Endothelial cell (in vitro differentiated cells): ENCODE results near the gene TM4SF20. TPM values are rescaled to one million over a fixed set of nuclear protein-coding genes. Genes with fewer than 3 reads are reported as not detected.
"Not testable (repeated sequence)": the region's sequence is repeated elsewhere in the genome, so short reads cannot be mapped to it uniquely, and the experiment has no call there.

Experiments used
- DNase-seq: peaks from one replicate; pipeline ENCODE4 v3.0.0; 2021; ENCODE audit warnings: low spot score
- H3K27ac Mint-ChIP-seq: one replicate; pipeline ENCODE4 v1.8.0; 2021; ENCODE audit warnings: mixed read lengths, inconsistent platforms; ENCODE audit not compliant: unreplicated experiment
- H3K27me3 Mint-ChIP-seq: one replicate; pipeline ENCODE4 v1.8.0; 2021; ENCODE audit warnings: mild to moderate bottlenecking, moderate library complexity, mixed read lengths, inconsistent platforms; ENCODE audit not compliant: unreplicated experiment
- H3K36me3 Mint-ChIP-seq: one replicate; pipeline ENCODE4 v1.8.0; 2021; ENCODE audit warnings: mild to moderate bottlenecking, low read depth, mixed read lengths, inconsistent platforms; ENCODE audit not compliant: unreplicated experiment
- H3K4me1 Mint-ChIP-seq: one replicate; pipeline ENCODE4 v1.8.0; 2021; ENCODE audit warnings: mild to moderate bottlenecking, mixed read lengths, inconsistent platforms; ENCODE audit not compliant: unreplicated experiment
- H3K4me3 Mint-ChIP-seq: one replicate; pipeline ENCODE4 v1.8.0; 2021; ENCODE audit warnings: mild to moderate bottlenecking, mixed read lengths, inconsistent platforms; ENCODE audit not compliant: unreplicated experiment
- H3K9me3 Mint-ChIP-seq: one replicate; pipeline ENCODE4 v1.8.0; 2021; ENCODE audit warnings: mixed read lengths, inconsistent platforms; ENCODE audit not compliant: unreplicated experiment
- total RNA-seq: library from RNA; stranded (reverse); fragmentation: NEBNext Ultra II Directional; extraction: Animal tissue kit (Norgen Biotek cat#: 25700); gene quantifications from one replicate; pipeline ENCODE4 v1.2.1, GENCODE V29; 2021; ENCODE audit not compliant: unreplicated experiment
- TF ChIP-seq, protein P1 (sequence below): fragments of 200-600 bp; sonication (generic); IDR thresholded peaks from one replicate; pipeline ENCODE4 v1.5.0; 2021; ENCODE audit warnings: antibody characterized with exemption; ENCODE audit not compliant: unreplicated experiment

Gene TM4SF20
- total RNA-seq, 1 donor from 2014 or later = not detected

DNA sequence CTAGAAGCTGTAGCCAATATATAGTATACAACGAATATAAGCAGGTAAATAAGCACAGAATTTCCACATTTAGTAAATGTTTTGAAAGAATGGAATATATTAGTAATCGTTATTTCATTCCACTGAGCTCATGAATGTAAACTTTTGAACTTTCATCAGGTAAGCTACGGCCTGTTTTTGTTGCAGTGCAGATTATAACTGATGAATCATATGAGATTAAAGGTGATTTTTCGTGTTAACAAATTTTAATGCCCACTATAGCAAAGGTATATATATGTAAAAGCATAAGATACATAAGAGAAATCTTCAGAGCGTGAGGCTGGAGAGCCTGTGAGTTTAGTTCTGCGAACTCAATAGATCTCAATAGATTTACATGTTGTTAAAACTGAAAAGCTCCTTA, 7.5 kb upstream of the TM4SF20 start:
- no peaks in the 10 kb centered on the region for H3K36me3 Mint-ChIP-seq
- DNase-seq = no peak
- no peak overlapping the region for H3K4me3 Mint-ChIP-seq
- TF ChIP-seq, protein P1, sequence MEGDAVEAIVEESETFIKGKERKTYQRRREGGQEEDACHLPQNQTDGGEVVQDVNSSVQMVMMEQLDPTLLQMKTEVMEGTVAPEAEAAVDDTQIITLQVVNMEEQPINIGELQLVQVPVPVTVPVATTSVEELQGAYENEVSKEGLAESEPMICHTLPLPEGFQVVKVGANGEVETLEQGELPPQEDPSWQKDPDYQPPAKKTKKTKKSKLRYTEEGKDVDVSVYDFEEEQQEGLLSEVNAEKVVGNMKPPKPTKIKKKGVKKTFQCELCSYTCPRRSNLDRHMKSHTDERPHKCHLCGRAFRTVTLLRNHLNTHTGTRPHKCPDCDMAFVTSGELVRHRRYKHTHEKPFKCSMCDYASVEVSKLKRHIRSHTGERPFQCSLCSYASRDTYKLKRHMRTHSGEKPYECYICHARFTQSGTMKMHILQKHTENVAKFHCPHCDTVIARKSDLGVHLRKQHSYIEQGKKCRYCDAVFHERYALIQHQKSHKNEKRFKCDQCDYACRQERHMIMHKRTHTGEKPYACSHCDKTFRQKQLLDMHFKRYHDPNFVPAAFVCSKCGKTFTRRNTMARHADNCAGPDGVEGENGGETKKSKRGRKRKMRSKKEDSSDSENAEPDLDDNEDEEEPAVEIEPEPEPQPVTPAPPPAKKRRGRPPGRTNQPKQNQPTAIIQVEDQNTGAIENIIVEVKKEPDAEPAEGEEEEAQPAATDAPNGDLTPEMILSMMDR = no peak
- H3K27me3 Mint-ChIP-seq = peaks cover 1% of the 10 kb centered on the region
- no peak overlapping the region for H3K27ac Mint-ChIP-seq
- H3K4me1 Mint-ChIP-seq = no peaks in the 10 kb centered on the region
- no peaks in the 10 kb centered on the region for H3K9me3 Mint-ChIP-seq

DNA sequence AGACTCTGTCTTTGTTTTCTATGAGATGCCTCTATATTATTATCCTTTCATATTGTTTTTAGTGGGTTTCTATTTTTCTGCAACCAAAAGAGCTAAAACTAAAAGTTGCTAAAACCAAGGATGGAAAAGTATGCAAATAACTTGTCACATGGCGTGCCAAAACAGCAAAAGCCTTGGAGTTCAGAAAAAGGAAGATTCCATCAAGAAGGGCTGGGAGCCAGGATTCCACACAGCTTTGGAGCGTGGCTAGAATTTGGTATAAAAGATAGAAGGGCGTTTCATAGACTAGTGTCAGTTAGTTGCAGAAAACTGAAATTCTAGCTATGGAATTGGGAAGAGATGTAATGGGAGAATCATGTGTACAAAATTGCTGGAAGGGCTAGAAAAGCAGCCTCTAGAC, 4.6 kb upstream of the TM4SF20 start:
- Mint-ChIP-seq H3K27me3 (peaks cover 1% of the 10 kb centered on the region), H3K9me3 (no peaks in the 10 kb centered on the region), H3K4me3 (no peak overlapping the region), H3K4me1 (no peaks in the 10 kb centered on the region), H3K27ac (no peak overlapping the region), H3K36me3 (no peaks in the 10 kb centered on the region)
- DNase-seq = no peak
- TF ChIP-seq, protein P1 = no peak

DNA sequence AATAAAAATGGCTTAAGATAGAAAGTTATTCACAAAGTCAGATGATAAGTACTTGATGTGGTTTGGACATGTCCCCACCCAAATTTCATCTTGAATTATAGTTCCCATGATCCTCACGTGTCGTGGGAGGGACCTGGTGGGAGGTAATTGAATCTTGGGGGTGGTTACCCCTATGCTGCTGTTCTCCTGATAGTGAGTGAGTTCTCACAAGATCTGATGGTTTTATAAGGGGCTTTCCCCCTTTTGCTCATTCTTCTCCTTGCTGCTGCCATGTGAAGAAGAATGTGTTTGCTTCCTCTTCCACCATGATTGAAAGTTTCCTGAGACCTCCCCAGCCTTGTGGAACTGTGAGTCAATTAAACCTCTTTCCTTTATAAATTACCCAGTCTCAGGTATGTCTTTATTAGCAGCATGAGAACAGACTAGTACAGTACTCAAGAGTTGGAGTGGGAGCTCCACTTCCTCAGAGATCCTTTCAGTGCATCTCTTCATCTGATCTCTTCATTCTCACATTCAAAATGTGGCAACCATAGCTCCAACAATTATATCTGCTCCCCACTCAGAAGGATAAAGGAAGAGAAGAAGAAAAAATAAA, 3.2 kb upstream of the TM4SF20 start:
- H3K9me3 Mint-ChIP-seq, H3K27ac Mint-ChIP-seq, H3K4me3 Mint-ChIP-seq, H3K36me3 Mint-ChIP-seq, H3K4me1 Mint-ChIP-seq, H3K27me3 Mint-ChIP-seq, DNase-seq: not testable (repeated sequence)

DNA sequence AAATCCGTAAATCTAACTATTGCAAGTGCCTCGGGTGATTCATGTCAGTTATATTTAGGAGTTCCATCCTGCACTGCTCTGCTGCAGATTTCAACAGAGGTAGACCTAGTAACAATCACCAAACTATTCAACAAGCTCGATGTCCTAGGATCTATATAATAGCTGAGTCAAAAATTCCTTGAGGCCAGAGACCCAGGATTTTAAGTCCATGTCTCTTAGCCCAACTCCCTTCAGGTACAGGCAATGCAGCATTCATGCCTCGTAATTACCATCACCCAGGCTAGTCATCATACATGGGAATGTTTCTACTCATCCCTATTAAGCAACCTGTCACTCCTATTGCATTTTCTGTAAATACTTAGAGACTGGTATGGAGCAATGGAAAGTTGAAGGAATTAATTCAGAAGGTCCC, 729 bp downstream of the TM4SF20 start:
- no peak overlapping the region for H3K4me3 Mint-ChIP-seq
- TF ChIP-seq, protein P1 = no peak
- no peaks in the 10 kb centered on the region for H3K27me3 Mint-ChIP-seq
- DNase-seq = no peak
- H3K27ac Mint-ChIP-seq = no peak overlapping the region
- no peaks in the 10 kb centered on the region for H3K9me3 Mint-ChIP-seq
- H3K4me1 Mint-ChIP-seq = no peaks in the 10 kb centered on the region
- no peaks in the 10 kb centered on the region for H3K36me3 Mint-ChIP-seq

DNA sequence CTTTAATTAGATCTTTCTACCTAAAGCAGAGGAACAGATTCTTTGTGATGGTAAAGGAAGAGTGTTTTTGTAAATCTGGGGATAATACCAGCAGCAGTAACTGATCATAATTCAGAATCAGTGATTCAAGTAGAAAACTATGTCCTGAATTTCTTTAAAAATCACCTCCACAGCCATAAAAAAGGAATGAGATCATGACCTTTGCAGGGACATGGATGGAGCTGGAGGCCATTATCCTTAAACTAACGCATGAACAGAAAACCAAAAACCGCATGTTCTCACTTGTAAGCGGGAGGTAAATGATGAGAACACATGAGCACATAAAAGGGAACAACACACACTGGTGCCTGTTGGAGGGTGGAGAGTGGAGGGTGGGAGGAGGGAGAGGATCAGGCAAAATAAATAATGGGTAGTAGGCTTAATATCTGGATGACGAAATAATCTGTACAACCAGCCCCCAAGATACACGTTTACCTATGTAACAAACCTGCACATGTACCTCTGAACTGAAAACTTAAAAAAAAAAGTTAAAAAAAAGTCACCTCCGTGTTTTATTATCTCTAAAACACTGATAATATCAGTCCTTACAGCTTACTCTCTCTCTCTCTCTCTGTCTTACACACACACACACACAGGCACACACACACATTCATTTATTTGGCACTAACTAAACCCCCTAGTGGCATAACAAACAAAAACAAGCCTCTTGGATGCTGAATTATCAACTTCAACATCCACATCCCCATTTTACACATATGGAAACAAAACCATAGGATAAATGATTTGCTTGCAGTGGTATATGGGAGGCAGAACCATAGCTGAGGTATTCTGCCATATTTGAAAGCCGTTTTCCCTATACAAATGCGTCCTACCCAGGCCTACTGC, 1.4 kb downstream of the TM4SF20 start:
- no peak overlapping the region for H3K27ac Mint-ChIP-seq
- H3K27me3 Mint-ChIP-seq = no peaks in the 10 kb centered on the region
- no peaks in the 10 kb centered on the region for H3K4me1 Mint-ChIP-seq
- H3K4me3 Mint-ChIP-seq = no peak overlapping the region
- no peaks in the 10 kb centered on the region for H3K9me3 Mint-ChIP-seq
- TF ChIP-seq, protein P1 = no peak
- no peaks in the 10 kb centered on the region for H3K36me3 Mint-ChIP-seq
- no peak for DNase-seq
